ENCODE results near the gene CDH13.

DNA sequence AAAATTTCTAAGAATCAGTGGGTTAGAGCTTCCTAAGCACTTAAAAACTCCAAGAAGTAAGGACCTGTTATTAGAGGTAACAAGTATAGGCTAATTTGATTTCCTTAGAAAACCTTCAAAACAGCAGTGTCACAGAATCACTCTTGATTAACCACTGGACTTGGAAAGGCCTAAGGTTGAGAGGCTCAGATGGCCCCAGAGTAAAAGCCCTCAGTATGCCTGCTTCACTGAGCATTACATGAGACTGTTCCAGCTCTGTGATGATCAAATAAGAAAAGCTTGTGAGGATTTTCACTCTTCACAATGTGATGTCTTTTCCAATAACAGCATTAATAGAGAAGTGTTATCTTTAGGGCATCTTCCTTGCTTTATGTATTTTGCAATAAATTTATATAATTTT, 671.8 kb downstream of the CDH13 start:
- TF ChIP-seq, protein P1, sequence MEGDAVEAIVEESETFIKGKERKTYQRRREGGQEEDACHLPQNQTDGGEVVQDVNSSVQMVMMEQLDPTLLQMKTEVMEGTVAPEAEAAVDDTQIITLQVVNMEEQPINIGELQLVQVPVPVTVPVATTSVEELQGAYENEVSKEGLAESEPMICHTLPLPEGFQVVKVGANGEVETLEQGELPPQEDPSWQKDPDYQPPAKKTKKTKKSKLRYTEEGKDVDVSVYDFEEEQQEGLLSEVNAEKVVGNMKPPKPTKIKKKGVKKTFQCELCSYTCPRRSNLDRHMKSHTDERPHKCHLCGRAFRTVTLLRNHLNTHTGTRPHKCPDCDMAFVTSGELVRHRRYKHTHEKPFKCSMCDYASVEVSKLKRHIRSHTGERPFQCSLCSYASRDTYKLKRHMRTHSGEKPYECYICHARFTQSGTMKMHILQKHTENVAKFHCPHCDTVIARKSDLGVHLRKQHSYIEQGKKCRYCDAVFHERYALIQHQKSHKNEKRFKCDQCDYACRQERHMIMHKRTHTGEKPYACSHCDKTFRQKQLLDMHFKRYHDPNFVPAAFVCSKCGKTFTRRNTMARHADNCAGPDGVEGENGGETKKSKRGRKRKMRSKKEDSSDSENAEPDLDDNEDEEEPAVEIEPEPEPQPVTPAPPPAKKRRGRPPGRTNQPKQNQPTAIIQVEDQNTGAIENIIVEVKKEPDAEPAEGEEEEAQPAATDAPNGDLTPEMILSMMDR (conservative IDR thresholded peaks at IDR 0.05 in 1 of 2, IDR thresholded peaks at IDR 0.05 in 1 of 2; ENCODE audit: low read depth in 1 of 2, low read length in 2 of 2): no peak
- TF ChIP-seq EZH2 (IDR thresholded peaks at IDR 0.05; ENCODE audit: low read length, missing control alignments): no peak

All from fibroblast of lung (primary cell).